Activated CD4-positive, alpha-beta T cell treated with anti-CD3 and anti-CD28 coated beads, Interleukin-2, Interleukin-4, amounts not matched to agents 100 ng/mL and 50 ng/mL, durations not matched to agents 16 hours and 8 hours (primary cell): ENCODE results near the gene BBX.

ENCODE experiments used
- DNase-seq: peaks from one replicate; pipeline ENCODE4 v3.0.0-alpha.2; 2020; ENCODE audit warnings: low spot score

Gene BBX

GRCh38 chr3:107522510-107523288 lies at the start of gene BBX:
Gene BBX, plus strand, starts transcription at chr3:107522962. Its CDS starts 187,499 bp downstream, at chr3:107710461.
- DNase-seq, result peak; percentile 92

GRCh38 chr3:107476462-107476861 lies 46.3 kb upstream of the BBX start:
- DNase-seq, result no peak

GRCh38 chr3:107487490-107487889 lies 35.3 kb upstream of the BBX start:
- DNase-seq, result no peak

GRCh38 chr3:107488942-107489341 lies 33.8 kb upstream of the BBX start:
- no peak for DNase-seq

GRCh38 chr3:107493134-107493533 lies 29.6 kb upstream of the BBX start:
- no peak for DNase-seq

- no peak for DNase-seq
Measured at GRCh38 chr3:107496855-107497254, 25.9 kb upstream of the BBX start.

GRCh38 chr3:107498646-107499045 lies 24.1 kb upstream of the BBX start:
- no peak for DNase-seq

- no peak for DNase-seq
Measured at GRCh38 chr3:107506458-107506857, 16.3 kb upstream of the BBX start.

GRCh38 chr3:107508331-107508730 lies 14.4 kb upstream of the BBX start:
- no peak for DNase-seq

- DNase-seq, result no peak
Measured at GRCh38 chr3:107512108-107512507, 10.7 kb upstream of the BBX start.

- no peak for DNase-seq
Measured at GRCh38 chr3:107514453-107514852, 8.3 kb upstream of the BBX start.

GRCh38 chr3:107516475-107516874 lies 6.3 kb upstream of the BBX start:
- no peak for DNase-seq

GRCh38 chr3:107520535-107520934 lies 2.2 kb upstream of the BBX start:
- no peak for DNase-seq

- no peak for DNase-seq
Measured at GRCh38 chr3:107521469-107522059, 1.2 kb upstream of the BBX start.

- no peak for DNase-seq
Measured at GRCh38 chr3:107523289-107523538, 452 bp downstream of the BBX start.

- DNase-seq, result peak; percentile 47
Measured at GRCh38 chr3:107523539-107524325, 970 bp downstream of the BBX start.

GRCh38 chr3:107524326-107524840 lies 1.6 kb downstream of the BBX start:
- peak; percentile 21 for DNase-seq

- DNase-seq, result peak; percentile 28
Measured at GRCh38 chr3:107524841-107525643, 2.3 kb downstream of the BBX start.

GRCh38 chr3:107525644-107526305 lies 3.0 kb downstream of the BBX start:
- DNase-seq, result peak; percentile 1

- no peak for DNase-seq
Measured at GRCh38 chr3:107531917-107532469, 9.2 kb downstream of the BBX start.

- DNase-seq, result no peak
Measured at GRCh38 chr3:107540857-107541256, 18.1 kb downstream of the BBX start.
